Endothelial cell of umbilical vein (primary cell): ENCODE results near the gene MVK.

Experiments used
- MYC ChIP-seq: IDR thresholded peaks from one replicate; pipeline ENCODE4 v1.6.1; 2011; ENCODE audit warnings: mild to moderate bottlenecking, low read depth, low read length
- TF ChIP-seq, protein P1 (sequence below), 2 donors: IDR thresholded peaks; 1 replicate in 1 of 2; 2 replicates in 1 of 2; pipeline ENCODE4 v1.5.1; 2011; ENCODE audit warnings: low read length in 2 of 2, mild to moderate bottlenecking in 2 of 2, moderate library complexity in 2 of 2, control low read depth in 1 of 2, inconsistent platforms in 1 of 2, low read depth in 1 of 2; ENCODE audit not compliant: insufficient read depth in 1 of 2; ENCODE audit errors: extremely low read depth in 1 of 2
- TF ChIP-seq, protein P2 (sequence below): IDR thresholded peaks from 2 replicates; pipeline ENCODE4 v1.6.1; 2011; ENCODE audit not compliant: insufficient read depth, insufficient read length

DNA sequence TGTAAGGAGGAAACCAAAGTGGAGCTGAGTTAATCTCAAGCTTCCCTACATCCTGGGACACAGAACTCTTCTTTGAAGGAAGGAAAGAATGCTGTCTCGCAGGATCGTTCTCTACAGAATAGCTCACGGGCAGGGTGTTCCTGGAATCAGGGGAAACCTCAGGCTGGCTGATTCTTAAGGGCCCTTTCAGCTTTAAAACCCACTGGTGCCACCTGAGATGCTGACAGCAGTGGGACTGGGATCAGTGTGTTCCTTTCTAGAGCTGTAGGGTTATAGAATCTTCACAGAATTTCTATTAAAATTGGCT lies 48.4 kb upstream of the MVK start:
- TF ChIP-seq MYC = no peak
- TF ChIP-seq, protein P1, sequence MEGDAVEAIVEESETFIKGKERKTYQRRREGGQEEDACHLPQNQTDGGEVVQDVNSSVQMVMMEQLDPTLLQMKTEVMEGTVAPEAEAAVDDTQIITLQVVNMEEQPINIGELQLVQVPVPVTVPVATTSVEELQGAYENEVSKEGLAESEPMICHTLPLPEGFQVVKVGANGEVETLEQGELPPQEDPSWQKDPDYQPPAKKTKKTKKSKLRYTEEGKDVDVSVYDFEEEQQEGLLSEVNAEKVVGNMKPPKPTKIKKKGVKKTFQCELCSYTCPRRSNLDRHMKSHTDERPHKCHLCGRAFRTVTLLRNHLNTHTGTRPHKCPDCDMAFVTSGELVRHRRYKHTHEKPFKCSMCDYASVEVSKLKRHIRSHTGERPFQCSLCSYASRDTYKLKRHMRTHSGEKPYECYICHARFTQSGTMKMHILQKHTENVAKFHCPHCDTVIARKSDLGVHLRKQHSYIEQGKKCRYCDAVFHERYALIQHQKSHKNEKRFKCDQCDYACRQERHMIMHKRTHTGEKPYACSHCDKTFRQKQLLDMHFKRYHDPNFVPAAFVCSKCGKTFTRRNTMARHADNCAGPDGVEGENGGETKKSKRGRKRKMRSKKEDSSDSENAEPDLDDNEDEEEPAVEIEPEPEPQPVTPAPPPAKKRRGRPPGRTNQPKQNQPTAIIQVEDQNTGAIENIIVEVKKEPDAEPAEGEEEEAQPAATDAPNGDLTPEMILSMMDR (IDR thresholded peaks at IDR 0.05; ENCODE audit: extremely low read depth in 1 of 2, insufficient read depth in 1 of 2, low read depth in 1 of 2, low read length in 2 of 2) = no peak
- TF ChIP-seq, protein P2, sequence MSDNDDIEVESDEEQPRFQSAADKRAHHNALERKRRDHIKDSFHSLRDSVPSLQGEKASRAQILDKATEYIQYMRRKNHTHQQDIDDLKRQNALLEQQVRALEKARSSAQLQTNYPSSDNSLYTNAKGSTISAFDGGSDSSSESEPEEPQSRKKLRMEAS = no peak
